ENCODE data around the gene BGLAP. TPM values are rescaled to one million over a fixed set of nuclear protein-coding genes. Genes with fewer than 3 reads are reported as not detected.

Gene BGLAP
- total RNA-seq, 6 experiments from 2014 or later = 0.44 to 1.5 (median 1.2) TPM; not detected in 2

GRCh38 chr1:156262461-156263287, 20.7 kb downstream of the BGLAP start:
- ATAC-seq (peak in 1 of 4 donors; percentile 58), DNase-seq (no peak)
- 77% methylated on average over 7 of the region's 9 CpGs for WGBS (ENCODE audit: insufficient coverage, low coverage, low lambda C conversion rate, missing lambda C conversion rate)
- Histone ChIP-seq H3K4me3 (no peak overlapping the region), H3K4me1 (no peaks in the 10 kb centered on the region), H3K9me3 (no peaks in the 10 kb centered on the region), H3K36me3 (peaks cover 18 to 91% (median 51%) of the 10 kb centered on the region in 4 donors), H3K27me3 (no peaks in the 10 kb centered on the region), H3K27ac (no peak overlapping the region)
- TF ChIP-seq CTCF (IDR thresholded peaks at IDR 0.05) = no peak
- TF ChIP-seq POLR2A (IDR thresholded peaks at IDR 0.05) = no peak
- intact Hi-C loops (cut with DNase I) = no loop called here

GRCh38 chr1:156263288-156263655, 21.3 kb downstream of the BGLAP start:
- H3K27me3 ChIP-seq = no peaks in the 10 kb centered on the region
- DNase-seq = no peak
- TF ChIP-seq CTCF (IDR thresholded peaks at IDR 0.05) (no peak), POLR2A (IDR thresholded peaks at IDR 0.05) (no peak)
- 93% methylated on average over 3 of the region's 9 CpGs for WGBS (ENCODE audit: insufficient coverage, low coverage, low lambda C conversion rate, missing lambda C conversion rate)
- peaks cover 18 to 91% (median 52%) of the 10 kb centered on the region in 4 donors for H3K36me3 ChIP-seq
- intact Hi-C loops (cut with DNase I) = no loop called here
- no peak overlapping the region for H3K27ac ChIP-seq
- H3K4me3 ChIP-seq = no peak overlapping the region
- H3K9me3 ChIP-seq = no peaks in the 10 kb centered on the region
- no peak for ATAC-seq
- H3K4me1 ChIP-seq = no peaks in the 10 kb centered on the region

- TF ChIP-seq CTCF (IDR thresholded peaks at IDR 0.05) = no peak
- TF ChIP-seq POLR2A (IDR thresholded peaks at IDR 0.05) = no peak
- Histone ChIP-seq H3K27ac (no peak overlapping the region), H3K9me3 (no peaks in the 10 kb centered on the region), H3K27me3 (no peaks in the 10 kb centered on the region), H3K4me1 (peaks cover 0 to 3% (median 0%) of the 10 kb centered on the region in 4 donors), H3K36me3 (peaks cover under 1 to 83% (median 40%) of the 10 kb centered on the region in 4 donors), H3K4me3 (no peak overlapping the region)
- no peak for ATAC-seq
- intact Hi-C loops (cut with DNase I) = no loop called here
- WGBS (ENCODE audit: insufficient coverage, low coverage, low lambda C conversion rate, missing lambda C conversion rate) = 97% methylated on average over 9 of the region's 13 CpGs
- DNase-seq = peak in 1 of 3 donors; percentile 44
Measured at GRCh38 chr1:156266051-156266450, 24.1 kb downstream of the BGLAP start.

- peaks cover 0 to 81% (median 37%) of the 10 kb centered on the region in 4 donors for H3K36me3 ChIP-seq
- no peak overlapping the region for H3K27ac ChIP-seq
- no peaks in the 10 kb centered on the region for H3K9me3 ChIP-seq
- intact Hi-C loops (cut with DNase I) = no loop called here
- peaks cover 0 to 13% (median 0%) of the 10 kb centered on the region in 4 donors for H3K4me1 ChIP-seq
- TF ChIP-seq POLR2A (IDR thresholded peaks at IDR 0.05) (no peak), CTCF (IDR thresholded peaks at IDR 0.05) (no peak)
- H3K27me3 ChIP-seq = no peaks in the 10 kb centered on the region
- DNase-seq (no peak), ATAC-seq (no peak)
- WGBS (ENCODE audit: insufficient coverage, low coverage, low lambda C conversion rate, missing lambda C conversion rate) = 80% methylated on average over 3 of the region's 4 CpGs
- H3K4me3 ChIP-seq = no peak overlapping the region
Measured at GRCh38 chr1:156268336-156268735, 26.4 kb downstream of the BGLAP start.
